ENCODE results near the gene ANKRD23.

The ANKRD23 gene

DNA sequence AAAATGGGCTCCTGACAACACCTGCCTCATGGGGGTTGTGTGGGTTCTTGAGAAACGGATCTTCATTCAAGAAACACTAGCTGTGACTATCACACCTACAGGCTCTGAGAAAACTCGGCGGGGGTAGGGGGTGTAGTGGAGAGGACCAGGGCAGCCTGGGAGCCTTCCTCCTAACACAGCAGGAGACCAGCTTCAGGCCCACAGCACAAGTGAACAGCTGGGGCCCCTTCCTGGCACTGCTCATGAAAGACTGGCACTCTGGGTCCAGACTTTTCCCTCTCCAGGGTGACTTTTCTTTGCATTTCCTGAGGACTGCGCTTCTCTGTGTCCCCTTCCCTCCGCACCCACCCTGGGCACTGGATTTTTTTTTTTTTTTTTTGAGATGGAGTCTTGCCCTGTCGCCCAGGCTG, 33.2 kb upstream of the ANKRD23 start:
- no peak for DNase-seq

DNA sequence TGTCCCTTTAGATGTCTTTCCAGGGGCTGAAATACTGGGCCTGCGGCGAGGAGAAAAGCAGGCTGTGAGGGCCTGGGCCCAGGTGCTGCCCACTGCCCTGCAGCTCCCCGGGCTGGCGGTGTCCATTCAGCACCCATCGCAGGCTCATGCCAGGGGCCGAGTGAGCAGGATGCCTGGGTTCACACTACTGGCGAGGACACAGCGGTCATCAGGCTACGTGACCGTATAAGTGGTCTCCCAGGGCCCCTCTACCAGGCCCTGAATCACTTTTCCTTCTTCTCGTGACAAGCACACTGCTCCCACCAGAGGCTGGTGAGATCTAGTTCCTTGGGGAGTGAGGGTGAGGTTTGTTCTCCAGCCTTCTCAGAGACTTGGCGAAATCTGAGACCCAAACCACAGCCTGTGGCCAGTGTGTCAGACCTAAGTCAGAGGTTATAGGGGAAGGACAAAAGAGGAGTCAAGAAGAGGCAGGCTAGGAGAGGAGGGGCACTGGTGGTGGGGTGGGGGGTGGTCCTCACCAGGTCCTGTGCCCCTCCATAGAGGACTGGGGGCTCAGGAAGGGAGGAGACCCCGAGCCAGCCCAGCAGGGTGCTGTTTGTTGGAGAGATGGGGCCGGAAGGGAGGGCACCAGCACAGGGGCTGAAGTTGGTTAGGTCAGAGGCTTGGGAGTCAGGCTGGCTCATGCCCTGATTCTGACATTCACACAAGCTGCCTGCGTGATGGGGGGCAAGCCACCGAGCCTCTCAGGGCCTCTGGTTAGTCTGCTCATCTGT, 32.6 kb upstream of the ANKRD23 start:
- no peak for DNase-seq

DNA sequence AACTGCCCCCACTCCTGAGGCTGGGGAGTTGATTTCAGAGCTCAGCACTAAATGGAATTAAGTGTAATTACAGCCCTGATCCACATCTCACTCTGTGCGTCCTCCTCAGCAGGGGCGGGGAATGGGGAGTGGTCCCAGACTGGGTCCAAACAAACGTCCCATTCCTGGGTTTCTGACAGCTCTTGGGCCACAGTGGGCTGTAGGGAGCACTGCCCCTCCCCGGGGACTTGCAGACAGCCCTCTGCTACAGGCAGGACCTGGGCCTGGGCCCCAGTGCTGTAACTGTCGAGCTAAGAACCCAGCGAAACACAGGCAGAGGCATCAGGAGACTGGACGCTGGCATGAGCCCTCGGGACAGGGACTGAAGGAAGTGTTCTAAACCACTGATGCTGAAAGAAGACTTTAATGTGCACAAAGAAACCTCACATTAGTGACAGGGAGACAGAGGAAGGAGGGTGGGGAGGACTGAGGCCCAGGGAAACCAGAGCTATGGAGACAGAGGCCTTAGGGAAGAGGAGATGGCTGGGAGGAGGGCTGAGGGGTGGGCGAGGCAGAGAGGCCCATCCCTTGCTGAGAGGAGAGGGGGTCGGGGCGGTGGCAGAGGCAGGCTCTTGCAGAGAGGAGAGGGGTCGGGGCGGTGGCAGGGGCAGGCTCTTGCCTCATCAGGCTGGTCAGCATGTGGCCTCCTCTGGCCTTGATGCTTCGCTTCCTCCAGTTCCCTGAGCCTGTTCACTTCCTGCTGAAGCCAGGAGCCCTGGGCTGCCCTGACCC, 31.9 kb upstream of the ANKRD23 start:
- no peak for DNase-seq

DNA sequence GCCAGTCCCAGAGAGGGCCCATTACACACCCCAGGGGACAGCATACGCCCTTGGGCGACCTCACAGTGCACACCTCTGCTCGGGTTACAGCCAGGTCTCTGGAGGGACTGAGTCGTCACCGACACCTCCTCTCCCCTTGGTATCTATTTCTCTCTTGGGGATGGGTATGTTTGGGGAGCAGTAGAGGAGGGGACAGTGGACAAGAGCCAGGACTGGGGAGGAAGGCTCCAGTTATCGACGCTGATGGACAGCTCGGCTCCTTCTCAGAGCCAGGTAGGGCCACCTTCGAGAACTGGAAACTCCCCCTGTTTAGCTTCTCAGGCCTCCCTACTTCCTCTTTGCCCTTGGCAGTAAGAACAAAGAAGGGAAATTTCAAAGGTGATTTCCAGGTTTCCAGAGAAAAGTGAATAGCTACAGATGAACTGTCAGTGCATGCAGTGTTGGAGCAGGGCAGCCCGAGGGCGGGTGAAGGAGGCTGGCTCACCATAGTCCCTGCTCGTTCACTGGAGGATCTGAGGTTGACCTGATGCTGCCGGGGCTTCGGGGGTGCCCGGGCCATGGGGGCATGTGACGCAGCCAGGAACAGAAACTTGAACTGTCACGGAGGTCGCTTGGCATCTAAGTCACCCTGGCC, 30.5 kb upstream of the ANKRD23 start:
- DNase-seq, result peak; percentile 50

DNA sequence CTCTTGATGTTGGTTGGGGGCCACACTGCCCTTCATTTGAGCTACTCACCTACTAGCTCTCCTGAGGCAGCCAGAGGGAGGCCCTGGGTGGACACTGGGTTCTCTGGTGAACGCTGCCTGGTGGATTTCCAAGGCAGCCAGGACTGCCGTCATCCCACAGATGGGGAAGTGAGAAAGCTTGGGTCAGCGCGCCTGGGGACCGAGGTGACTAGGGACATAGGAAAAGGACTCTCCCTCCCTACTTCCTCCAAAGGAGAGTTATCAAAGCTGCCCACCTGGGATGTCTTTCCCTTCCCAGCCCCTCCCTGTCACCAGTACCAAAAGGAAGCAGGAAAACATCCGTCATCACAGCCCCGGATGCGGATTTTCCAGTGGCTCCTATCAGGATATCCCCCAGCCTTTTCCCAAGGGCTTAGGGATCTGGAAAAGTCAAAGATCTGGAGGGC, 29.9 kb upstream of the ANKRD23 start:
- DNase-seq, result peak; percentile 74

DNA sequence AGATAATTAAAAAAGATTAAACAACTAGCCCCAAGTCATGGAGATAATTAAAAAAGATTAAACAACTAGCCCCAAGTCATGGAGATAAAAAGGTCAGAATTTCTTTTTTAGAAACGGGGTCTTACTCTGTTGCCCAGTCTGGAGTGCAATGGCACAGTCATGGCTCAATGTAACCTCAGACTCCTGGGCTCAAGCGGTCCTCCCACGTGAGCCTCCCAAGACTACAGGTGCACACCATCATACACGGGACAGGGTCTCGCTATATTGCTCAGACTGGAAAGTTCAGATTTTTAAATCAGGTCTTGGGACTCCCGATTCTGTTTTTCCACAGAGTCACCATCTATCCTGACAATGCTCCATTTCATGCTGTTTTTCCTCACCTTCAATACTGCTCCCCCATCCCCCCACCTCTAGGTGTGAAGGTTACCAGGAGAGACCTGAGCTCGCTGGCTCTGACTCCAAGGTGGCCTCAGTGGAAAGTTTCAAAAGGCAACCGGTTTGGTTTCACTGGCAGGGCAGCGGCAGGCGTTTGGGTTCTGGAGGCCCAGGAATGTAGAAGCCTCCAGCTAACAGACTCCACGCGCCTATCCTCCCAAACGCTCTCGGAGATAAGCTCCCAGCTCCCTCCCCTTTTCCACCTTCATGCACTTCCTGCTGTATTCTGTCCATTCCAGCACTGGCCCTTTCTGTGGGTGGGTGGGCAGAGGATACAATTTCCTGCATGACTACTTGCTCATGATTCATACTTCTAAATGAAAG, 28.9 kb upstream of the ANKRD23 start:
- DNase-seq, result no peak

DNA sequence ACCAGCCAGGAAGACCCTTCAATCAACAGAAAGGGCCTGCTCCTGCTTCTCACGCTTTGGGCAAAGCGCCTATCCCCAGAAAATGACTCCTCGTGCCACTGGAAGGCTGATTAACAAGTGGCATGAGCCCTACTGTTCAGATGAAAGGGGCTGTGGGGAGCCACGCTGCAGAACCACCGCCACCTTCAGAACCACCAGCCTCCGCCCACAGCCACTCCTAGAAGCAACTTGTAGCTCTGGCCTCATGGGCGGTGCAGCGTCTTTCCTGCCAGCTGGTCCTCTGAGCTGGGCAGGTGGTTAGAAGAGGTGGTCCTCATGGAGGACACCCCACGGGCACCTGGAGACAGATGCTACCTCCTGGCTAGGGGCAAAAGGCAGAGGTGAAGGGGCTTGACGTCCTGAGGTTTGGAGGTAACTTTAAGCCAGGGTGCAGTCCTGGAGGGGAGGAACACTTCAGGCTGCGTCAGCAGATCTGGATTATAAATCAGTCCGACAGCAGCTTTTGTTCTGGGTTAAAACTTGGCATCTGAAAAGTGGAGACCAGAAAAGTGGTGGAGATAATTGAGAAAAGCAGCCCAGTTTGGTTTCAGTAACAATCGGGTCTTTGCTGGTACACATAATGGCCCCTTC, 26.9 kb upstream of the ANKRD23 start:
- no peak for DNase-seq

DNA sequence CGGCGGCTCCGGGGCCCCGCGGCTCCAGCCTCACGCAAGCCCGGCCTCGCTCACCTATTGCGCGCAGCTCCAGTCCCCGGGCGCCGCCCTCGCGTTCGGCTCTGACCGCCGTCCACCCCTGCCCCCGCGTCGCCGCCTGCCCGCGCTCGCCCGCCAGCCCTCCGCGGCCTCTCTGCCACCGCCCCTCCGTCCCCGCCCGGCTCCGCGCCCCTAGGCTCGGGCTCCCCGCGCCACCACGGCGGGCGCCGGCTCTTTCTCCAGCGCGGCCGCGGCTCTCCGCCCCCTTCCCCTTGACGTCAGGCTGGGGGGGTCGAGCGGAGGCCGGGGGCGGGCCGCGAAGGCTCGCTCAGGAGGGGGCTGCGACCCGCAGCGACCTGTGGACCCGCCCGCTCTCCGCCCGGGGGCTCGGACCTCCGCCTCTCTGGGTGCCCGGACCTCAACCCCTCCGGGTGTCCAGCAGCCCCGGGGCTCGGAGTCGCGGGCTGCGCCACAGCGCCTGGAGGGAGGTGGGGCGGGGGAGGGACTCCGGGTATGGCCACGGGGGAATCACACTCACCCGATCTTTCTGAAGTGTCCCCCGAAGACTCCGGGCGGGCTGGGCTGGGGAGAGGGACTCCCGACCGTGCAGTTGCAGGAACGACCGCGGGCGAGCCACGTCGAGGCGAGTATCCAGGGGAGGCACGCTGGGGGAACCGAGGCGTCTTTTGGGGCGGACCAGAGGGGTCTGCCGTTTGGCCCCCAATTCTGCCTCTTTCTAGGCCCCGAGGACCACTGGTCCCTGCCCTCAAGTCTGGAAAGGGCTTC, 26.2 kb upstream of the ANKRD23 start, which contains the start of gene SEMA4C:
Gene SEMA4C (minus strand): TSS at position 259 of the 804 bp plus-strand sequence. CDS start 2,194 bp downstream, outside the sequence.
- DNase-seq, result peak; percentile 53

DNA sequence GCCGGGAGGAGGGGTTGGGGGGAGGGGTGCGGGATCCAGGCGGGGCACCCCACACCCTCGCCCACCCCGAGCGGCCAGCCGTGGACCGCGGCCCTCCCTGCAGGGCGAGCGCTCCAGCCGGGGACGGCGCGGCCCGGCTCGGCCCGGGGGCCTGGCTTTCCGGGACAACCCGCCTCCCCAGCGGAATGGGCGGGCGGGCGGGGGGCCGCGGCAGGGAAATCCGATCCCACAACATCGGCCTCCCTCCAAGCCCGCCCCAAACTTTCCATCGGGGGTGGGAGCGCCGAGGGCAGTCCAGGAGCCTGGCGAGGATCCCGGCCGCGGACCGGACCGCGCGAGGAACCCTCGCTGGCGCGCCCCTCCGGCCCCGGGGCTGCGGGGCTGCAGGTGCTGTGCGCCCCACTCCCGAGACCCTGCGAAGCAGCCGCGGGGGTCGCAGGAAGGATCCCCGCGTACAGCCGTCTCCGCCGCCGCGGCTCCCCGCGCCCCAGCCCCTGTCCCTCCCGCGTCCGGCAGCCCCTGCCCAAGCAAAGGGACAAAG, 25.5 kb upstream of the ANKRD23 start:
- no peak for DNase-seq

DNA sequence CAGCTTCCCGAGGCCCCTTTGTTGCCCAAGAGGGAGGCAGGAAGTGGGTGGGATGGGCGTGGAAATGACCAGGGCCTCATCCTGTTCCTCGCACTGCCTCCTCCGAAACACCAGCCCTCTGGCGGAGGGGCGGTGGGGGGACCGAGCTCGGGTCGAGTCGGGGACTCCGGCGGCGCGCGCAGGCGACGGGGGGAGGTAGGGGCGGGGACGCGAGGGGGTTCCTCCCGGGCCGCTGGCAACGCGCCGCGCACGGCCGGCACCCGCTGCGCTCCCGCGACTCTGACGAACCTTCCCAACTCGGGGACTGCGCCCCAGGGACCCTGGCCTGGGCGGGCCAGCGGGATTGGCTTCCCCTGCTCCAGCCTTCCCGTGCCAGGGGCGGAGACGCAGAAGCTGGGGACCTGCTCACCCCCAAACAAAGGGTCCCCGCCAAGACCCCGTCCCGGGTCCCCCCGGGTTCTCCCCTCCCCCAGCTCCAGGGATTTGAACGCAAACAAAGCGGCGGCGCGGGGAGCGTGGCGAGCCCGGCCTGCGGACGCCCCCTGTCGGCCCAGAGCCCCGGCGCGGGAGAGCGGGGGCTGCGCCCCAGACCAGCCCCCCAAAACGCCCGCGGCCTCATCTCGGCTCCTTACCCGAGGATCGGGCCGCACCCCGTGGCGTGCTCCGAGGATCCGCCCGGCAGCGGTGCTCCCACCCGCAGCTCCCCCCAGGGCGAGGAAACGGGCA, 24.9 kb upstream of the ANKRD23 start:
- peak; percentile 79 for DNase-seq

DNA sequence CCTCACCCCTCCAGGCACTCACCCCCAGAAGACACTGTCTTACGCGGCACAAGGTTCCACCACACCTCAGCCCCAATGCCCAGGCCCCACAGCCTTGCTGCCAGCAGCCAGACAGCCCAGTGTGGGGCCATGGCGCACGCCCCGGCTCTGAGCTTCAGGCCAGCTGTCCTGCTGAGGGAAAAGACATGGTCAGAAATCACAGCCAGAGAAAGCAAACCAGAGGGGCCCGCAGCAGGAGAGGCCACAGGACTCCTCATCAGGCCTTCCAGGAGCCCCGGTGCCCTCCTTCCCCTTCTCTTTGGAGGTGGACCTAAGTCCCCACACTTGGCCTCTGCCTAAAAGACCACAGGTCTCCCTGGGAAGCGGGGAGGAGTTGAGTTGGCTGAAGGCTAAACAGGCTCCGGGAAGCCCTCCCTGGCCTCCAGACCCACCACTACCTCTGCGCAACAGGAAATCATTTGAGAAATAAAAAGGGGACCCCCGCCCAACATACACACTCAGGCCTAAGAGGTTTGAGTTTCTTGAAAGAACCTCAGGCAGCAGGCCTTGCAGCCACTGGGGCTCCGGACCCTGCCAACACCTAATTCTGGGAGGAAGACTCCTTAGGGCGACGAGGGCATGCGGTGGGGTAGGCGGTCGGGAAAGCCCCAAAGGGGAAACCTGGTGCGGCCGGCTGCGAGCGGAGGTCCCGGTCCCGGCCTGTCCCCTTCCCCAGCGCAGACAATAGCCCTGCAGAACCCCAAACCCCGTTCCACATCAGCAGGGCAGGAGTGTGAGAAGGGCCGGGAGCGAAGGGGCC, 24.1 kb upstream of the ANKRD23 start:
- peak; percentile 30 for DNase-seq

DNA sequence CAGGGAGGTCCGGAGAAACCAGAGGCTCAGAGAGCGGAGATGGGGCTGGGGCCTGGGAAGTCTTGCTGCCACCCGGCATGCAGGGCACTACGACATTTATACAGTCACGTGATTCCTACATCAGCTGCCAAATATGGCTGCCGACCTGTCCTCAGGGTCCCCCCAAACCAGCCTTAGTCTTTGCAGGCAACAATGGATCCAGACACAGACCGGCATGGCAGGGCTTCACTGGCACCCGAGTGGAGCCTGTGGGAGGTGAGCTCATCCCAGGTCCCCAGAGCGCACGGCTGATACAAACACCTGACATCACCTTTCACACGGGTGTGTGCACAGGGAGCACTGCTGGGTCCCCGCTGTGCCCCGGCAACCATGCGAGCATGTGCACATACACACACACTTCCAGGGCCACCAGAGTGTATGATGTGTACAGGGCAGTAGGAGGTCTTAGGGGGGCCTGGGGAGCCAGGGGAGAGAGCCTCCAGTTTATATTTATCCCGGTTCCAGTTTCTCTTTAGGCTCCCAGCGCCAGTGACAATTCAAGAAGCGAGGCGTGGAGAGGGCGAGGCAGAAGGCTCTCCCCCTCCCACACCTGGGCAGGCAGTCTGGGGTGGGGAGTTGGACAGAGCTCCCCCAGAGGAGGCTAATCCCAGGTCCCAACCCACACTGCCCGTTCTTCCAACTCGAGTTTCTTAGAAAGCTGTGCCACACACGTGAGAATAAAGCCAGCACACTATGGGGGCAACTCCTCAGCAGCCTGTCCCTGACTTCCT, 23.4 kb upstream of the ANKRD23 start:
- DNase-seq, result no peak

DNA sequence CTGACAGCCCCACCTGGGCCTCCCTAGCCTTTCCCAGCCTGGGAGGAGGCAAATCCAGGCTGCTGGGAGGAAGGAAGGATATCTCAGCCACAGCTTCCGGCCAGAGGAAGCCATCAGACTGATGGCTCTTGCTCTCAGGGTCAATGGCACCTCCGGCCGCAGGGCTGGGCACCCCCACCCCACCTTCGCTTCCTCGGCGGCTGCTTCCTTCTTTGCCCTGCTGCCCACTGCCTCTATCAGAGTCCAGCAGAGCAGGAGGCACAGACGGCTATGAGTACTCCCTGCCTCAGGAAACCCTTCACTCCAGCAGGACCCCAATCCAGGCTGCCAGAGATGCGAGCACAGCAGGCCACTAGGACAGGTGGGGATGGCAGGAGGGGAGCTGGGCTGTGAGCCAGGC, 22.8 kb upstream of the ANKRD23 start:
- DNase-seq, result no peak

DNA sequence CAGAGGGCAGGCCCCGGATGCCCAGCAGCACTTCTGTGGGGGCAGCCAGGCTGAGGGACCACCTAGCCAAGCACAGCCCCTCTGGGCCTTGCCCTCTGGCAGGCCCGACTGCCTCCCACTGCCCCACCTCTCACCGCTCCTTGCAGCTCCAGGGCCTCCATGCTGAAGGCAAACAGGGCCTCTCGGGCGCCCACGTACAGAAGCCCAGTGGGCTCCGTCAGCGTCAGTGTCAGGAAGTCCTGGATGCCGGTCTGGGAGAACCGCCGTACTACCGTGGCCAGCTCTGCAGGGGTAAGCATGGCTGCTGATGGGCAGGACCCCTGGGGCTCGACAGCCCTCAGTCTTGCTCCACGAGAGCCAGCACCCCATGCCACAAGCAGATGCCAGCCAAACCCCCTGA, 22.3 kb upstream of the ANKRD23 start:
- no peak for DNase-seq

DNA sequence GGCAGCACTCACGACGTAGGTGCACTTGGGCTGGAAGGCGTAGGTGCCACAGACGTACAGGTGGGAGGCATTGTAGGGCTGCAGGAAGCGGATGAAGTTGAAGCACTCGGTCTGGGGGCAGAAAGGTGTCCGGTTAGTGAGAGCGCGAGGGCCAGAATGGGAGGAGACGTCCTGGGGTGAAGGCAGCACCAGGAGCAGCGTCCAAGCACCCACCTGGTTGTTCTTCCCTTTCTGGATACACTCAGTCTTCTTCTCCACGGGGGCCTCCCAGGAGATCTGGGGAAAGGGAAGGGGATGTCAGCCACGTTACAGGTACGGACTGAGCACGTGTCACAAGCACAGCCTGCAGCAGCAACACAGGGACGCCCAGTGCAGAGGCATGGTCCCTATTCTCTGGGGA, 21.8 kb upstream of the ANKRD23 start:
- no peak for DNase-seq

DNA sequence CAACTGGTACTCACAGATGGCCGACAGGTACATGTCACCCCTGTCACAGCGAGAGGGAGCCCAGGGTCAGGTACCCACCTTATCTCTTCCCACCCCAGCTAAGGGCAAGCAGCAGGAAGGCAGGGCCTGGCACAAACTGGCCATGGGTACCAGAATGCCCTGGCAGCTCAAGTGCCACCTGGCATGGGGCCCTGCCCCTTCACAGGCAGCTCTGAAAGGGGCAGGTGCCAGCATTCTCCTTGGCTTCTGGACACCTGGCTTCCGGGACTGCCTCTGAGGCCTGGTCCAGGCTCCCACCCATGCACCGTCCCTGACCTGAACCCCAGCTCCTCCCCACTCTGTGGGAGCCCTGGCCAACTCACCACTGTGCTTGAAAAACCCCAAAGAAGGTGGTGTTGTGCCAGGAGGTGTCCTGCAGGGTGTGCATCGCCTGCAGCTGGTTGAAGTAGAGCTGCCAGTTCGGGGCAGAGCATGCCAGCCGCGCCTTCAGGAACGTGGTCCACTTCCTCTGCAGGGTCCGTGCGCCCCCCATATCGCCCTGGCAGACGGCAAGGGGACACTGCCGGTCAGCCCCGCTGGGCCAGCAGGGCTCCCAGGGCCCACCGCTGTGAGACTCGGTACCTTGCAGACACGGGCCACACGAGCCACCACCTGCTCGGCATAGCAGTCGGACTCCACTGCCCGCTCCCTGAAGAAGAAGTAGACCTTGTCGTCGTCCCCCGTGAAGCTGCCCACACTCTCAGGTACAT, 20.7 kb upstream of the ANKRD23 start:
- no peak for DNase-seq

DNA sequence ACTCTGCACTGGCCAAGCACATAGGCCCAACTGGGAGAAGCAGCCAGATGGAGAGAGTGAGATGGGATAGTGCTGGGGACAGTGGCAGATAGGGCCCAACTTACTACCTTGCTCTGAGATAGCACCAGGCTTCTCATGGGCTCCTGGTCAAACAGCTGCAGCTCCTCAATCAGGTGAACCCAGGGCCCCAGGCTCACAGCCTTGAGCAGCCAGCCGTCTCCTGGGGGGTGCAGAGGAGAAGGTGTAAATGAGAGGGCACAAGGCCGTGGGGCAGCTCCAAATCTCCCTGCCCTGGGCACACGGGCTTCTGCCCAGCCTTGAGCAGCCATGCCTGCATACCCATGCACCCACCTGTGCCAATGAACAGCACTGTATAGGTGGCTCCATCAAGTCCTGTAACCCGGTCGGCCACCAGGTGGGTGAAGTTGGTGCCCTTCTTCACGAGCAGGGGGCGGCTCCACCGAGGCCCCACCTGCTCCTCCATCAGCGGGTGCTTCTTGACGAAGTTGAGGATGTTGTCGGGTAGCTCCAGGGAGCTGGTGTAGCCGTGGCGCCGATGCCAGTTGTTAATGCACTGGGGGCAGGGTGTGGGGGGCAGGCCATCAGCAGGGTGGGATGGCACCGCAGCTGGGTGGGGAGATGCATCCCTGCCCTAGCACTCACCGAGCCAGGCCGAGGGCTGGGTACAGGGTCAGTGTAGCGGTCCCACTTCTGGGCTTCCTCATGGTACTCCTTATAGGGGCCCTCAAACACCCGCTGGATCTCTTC, 19.9 kb upstream of the ANKRD23 start:
- no peak for DNase-seq

Measured in RPMI8226 (cell line).